ENCODE results near the gene ZNF763.
"Not testable (repeated sequence)": the region's sequence is repeated elsewhere in the genome, so short reads cannot be mapped to it uniquely, and the experiment has no call there.

ZNF763 gene

DNA sequence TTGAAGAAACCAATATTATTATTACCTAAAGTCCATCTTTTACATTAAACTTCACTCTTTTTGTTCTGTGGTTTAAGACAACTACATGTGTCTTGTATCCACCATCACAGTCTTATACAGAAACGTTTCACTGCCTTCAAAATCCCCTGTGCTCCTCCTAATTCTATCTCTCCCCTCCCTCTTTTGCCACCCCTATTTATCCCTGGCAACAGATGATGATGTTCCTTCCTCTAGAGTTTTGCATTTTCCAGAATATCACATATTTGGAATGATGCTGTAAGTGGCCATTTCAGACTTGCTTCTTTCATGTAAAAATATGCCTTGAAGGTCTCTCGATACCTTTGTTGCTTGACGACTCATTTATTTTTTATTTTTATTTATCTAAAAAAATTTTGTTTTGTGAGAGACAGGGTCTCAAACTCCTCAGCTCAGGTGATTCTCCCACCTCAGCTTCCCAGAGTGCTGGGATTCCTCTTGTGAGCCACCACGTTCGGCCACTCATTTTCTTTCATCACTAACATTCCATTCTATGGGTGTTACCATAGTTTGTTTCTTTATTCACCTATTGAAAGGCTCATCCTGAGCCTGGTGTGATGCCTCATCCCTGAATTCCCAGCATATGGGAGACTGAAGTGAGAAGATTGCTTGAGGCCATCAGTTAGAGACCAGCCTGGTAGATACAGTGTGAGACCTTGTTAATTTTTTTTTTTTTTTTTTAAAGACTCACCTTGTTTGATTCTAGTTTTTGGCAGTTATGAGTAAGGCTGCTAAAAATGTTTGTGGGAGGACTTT lies 8.4 kb downstream of the ZNF763 start:
- DNase-seq, result no peak

- no peak for DNase-seq
Observed at GRCh38 chr19:11978492-11979100, 13.8 kb downstream of the ZNF763 start.

DNA sequence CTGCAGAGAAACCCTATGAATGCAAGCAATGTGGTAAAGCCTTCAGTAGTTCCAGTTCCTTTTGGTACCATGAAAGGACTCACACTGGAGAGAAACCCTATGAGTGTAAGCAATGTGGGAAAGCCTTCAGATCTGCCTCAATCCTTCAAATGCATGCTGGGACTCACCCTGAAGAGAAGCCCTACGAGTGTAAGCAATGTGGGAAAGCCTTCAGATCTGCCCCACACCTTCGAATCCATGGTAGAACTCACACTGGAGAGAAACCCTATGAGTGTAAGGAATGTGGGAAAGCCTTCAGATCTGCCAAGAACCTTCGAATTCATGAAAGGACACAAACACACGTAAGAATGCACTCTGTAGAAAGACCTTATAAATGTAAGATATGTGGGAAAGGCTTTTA lies 14.7 kb downstream of the ZNF763 start:
- no peak for DNase-seq

DNA sequence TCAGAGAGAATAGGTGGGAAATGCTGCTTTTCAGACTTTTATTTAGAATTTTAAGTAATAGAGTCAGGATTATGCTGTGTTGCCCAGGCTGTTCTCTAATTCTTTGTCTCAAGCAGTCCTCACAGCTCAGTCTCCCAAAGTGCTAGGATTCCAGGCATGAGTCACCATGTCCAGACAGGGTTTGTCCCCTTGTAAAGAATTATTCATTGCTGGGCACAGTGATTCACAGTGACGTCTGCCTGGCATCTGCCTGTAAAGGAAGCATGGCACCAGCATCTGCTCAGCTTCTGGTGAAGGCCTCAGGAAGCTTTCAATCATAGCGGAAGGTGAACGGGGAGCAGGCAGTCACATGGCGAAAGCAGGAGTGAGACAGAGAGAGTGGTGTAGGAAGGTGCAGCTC lies 17.7 kb downstream of the ZNF763 start:
- no peak for DNase-seq

DNA sequence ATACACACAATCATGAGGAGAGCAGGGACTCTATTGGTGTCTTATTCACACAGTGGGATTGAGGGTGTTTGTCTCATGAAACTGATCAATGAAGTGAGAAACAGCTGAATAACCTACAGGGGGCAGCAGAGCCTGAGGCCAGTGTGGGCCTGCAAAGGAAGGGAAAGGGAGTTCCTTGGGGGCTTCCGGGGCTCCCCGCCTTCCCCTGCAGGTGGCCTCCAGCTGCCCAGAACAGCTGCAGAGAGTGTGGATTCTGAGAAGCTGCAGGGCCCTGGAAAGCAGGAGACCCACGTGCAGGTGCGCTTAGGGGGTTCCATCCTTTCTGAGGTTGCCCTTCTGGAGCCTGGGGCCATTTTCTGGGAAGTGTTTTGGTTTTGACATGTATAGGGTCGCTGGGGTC lies 20.1 kb downstream of the ZNF763 start:
- peak; percentile 52 for DNase-seq

DNA sequence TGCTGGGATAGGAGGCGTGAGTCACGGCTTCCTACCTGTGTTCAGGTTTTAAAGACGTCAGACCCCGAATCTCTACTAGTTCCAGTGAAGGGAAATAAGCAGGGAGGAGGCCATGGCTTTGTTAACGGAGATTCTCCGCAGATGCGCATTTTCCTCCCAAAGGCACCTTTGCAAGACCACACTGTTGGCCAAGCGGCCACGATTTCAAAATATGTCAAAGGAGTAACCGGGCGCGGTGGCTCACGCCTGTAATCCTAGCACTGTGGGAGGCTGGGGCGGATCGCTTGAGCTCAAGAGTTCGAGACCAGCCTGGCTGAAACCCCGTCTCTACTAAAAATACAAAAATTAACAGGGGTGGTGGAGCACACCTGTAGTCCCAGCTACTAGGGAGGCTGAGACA lies 21.9 kb downstream of the ZNF763 start:
- DNase-seq, result no peak

- peak; percentile 98 for DNase-seq
Observed at GRCh38 chr19:11987405-11988281, 22.8 kb downstream of the ZNF763 start.

- no peak for DNase-seq
Observed at GRCh38 chr19:11989112-11989456, 24.2 kb downstream of the ZNF763 start.

DNA sequence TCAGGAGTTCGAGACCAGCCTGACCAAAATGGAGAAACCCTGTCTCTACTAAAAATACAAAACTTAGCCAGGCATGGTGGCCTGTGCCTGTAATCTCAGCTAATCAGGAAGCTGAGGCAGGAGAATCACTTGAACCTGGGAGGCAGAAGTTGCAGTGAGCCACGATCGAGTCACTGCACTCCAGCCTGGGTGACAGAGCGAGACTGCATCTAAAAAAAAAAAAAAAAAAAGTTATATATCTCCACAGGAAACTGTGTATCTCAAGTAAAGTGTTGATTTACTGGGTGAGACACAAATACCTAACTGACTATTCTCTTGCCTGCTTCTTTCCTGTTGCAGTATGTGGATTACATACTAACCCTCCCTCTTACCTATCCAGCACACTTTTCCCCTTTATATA lies 27.1 kb downstream of the ZNF763 start:
- not testable (repeated sequence) for DNase-seq

GRCh38 chr19:11995174-11995573 lies 30.3 kb downstream of the ZNF763 start:
- no peak for DNase-seq

DNA sequence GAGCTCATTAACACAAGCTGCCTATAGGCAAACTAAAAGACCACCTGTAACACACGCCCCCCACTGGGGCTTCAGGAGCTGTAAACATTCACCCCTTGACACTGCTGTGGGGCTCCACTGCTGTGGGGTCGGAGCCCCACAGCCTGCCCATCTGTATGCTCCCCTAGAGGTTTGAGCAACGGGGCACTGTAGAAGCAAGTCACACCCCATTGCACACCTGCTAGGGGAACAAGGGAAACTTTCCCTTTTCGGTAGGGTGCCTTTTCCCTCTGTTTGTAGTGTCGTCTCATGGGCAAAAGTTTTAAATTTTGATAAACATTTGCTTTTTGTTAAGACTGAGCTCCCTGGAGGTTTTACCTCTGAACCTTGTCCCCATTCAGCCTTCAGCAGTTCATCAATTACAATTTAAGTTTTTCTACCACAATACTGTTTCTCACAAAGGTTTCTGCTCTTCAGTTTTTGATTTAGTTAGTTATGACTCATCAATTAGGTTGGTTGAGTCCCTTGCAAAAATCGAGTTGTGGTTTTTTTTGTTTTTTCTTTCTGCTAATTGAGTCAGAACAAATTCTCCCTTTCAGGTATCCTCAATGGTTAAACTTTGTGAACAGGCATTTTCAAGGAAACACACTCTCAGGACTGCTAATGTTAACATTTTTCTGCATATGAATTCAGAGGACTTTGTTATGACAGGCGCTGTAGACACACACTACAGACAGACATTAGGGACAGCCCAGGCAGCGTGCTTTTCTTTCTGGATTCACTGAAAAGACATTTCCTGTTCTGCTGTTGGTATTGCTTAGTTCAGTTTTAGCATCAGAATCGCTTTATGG lies 35.5 kb downstream of the ZNF763 start:
- no peak for DNase-seq

- no peak for DNase-seq
Observed at GRCh38 chr19:12015015-12015752, 50.3 kb downstream of the ZNF763 start.

DNA sequence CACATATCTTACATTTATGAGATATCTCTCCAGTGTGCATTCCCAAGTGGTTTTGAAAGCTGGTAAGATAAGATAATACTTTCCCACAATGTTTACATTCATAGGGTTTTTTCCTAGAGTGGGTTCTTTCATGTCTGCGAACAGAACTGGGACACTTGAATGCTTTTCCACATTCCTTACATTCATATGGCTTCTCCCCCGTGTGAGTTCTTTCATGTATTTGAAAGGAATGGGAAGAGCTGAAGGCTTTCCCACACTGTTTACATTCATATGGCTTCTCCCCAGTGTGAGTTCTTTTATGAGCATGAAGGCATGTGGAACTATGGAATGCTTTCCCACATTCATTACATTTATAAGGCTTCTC lies 50.9 kb downstream of the ZNF763 start:
- DNase-seq, result no peak
